ENCODE measurements around the gene VDAC2. TPM values are rescaled to one million over a fixed set of nuclear protein-coding genes. Genes with fewer than 3 reads are reported as not detected.

VDAC2 gene
- total RNA-seq, 4 donors from 2014 or later = 121 to 145 (median 140) TPM

DNA sequence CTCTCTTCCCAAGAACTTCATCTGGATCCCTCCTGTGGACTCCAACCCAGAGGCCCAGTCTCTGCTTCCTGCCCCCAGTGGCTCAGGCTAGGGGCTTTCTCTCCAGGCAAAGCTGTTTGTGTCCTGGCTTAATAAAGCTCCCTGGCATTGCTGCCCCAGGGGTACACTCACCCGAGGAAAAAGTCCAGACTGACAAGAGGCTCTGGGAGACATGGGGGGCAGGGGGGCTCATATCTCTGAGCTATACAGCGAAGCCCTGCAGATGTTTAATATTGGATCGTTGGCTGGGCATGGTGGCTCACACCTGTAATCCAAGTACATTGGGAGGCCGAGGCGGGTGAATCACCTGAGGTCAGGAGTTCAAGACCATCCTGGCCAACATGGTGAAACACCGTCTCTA, 35.9 kb downstream of the VDAC2 start:
- intact Hi-C loops (cut with DNase I; ENCODE audit: low total_unique reads) = no loop called here
- 78 to 85% methylated on average over 6 of the region's 6 CpGs for WGBS, 2 donors
- DNase-seq (ENCODE audit: low spot score in 2 of 2) = peak in 1 of 2 donors; percentile 63
- H3K4me3 ChIP-seq (ENCODE audit: low read depth, poor library complexity, severe bottlenecking) = no peak overlapping the region
- TF ChIP-seq, protein P1, sequence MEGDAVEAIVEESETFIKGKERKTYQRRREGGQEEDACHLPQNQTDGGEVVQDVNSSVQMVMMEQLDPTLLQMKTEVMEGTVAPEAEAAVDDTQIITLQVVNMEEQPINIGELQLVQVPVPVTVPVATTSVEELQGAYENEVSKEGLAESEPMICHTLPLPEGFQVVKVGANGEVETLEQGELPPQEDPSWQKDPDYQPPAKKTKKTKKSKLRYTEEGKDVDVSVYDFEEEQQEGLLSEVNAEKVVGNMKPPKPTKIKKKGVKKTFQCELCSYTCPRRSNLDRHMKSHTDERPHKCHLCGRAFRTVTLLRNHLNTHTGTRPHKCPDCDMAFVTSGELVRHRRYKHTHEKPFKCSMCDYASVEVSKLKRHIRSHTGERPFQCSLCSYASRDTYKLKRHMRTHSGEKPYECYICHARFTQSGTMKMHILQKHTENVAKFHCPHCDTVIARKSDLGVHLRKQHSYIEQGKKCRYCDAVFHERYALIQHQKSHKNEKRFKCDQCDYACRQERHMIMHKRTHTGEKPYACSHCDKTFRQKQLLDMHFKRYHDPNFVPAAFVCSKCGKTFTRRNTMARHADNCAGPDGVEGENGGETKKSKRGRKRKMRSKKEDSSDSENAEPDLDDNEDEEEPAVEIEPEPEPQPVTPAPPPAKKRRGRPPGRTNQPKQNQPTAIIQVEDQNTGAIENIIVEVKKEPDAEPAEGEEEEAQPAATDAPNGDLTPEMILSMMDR (IDR thresholded peaks at IDR 0.05) = no peak
- no peak for TF ChIP-seq POLR2A (IDR thresholded peaks at IDR 0.05)

- no peak for DNase-seq (ENCODE audit: low spot score in 2 of 2)
- no peak overlapping the region for H3K4me3 ChIP-seq (ENCODE audit: low read depth, poor library complexity, severe bottlenecking)
- 45 to 66% methylated on average over 5 of the region's 5 CpGs for WGBS, 2 donors
- no peak for TF ChIP-seq POLR2A (IDR thresholded peaks at IDR 0.05)
- TF ChIP-seq, protein P1 (IDR thresholded peaks at IDR 0.05) = no peak
- intact Hi-C loops (cut with DNase I; ENCODE audit: low total_unique reads) = no loop called here
These were observed 37.2 kb downstream of the VDAC2 start for GRCh38 chr10:75247797-75248196.

DNA sequence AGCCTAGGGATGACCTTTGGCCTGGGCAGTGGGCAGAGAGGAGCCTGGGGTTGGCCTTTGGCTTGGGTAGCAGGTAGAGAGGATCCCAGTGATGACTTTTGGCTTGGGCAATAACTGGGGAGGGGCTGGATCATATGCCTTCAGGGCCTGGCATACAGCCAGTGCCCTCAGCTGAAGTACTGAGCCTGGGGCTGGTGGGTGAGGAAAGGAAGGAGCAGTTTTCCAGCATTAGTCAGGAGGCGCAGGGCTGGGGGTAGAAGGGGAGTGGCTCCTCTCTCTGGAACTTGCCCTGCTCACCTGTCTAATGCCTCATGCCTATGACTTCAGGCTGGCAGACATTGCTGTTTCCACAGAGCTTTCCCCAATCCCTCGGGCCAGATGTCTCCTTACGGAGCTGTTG, 40.3 kb downstream of the VDAC2 start:
- no peak for DNase-seq (ENCODE audit: low spot score in 2 of 2)
- H3K4me3 ChIP-seq (ENCODE audit: low read depth, poor library complexity, severe bottlenecking) = no peak overlapping the region
- intact Hi-C loops (cut with DNase I; ENCODE audit: low total_unique reads) = no loop called here
- no peak for TF ChIP-seq POLR2A (IDR thresholded peaks at IDR 0.05)
- TF ChIP-seq, protein P1 (IDR thresholded peaks at IDR 0.05) = no peak
- 53 to 71% methylated on average over 3 of the region's 3 CpGs for WGBS, 2 donors

DNA sequence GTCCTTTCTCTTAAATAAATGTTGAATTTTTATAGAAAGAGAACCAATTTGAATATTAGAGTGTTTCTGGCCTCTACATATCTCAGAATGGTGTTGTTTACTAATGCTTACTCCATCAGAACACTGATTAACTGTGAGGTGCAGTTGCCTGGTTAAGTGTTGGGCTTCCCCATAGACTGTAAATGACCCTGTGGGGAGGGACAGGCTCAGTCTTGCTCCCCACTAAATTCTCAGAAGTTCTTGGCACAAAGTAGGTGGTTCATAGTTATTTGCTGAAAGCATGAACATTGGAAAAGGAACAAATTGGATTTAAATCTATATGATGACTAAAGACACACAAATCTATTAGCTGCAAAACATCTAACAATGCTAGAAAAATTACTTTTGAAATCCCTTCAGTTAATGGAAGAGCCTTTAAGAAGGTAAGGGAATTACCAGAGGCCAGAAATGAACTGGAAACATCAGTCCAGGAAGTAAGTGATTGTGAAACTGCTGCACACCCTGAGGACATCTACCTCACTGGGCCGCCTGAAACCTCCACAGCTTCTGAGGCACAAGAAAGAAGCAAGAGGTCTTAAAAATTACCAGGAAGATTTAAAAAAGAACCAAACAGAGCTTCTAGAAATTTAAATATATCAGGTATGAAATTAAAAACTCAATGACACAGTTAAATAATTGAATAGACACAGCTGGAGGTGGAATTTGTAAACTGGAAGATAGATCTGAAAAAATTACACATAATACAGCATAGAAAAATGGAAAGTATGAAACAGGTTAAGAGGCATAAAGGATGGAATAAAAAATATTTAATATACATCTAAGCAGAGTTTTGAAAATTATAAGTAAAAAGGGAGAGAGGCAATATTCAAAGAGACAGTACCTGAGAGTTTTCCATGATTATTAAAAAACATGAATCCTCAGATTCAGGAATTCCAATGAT, 43.0 kb downstream of the VDAC2 start:
- 54% methylated on average over 1 of the region's 1 CpG for WGBS, 2 donors
- peak in 1 of 2 donors; percentile 9 for DNase-seq (ENCODE audit: low spot score in 2 of 2)
- no peak for TF ChIP-seq POLR2A (IDR thresholded peaks at IDR 0.05)
- TF ChIP-seq, protein P1 (IDR thresholded peaks at IDR 0.05) = no peak
- H3K4me3 ChIP-seq (ENCODE audit: low read depth, poor library complexity, severe bottlenecking) = no peak overlapping the region
- intact Hi-C loops (cut with DNase I; ENCODE audit: low total_unique reads) = no loop called here

DNA sequence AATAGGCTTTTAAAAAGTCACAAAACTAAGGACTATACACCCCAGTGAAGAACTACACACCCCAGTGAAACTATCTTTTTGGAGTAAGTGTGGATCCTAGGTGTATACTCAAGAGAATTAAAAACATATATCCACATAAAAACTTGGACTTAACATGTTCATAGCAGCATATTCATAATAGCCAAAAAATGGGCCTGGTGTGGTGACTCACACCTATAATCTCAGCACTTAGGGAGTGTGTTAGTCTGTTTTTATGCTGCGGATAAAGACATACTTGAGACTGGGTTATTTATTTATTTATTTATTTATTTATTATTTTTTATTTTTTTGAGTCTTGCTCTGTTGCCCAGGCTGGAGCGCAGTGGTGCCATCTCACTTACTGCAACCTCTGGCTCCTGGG, 44.1 kb downstream of the VDAC2 start:
- DNase-seq (ENCODE audit: low spot score in 2 of 2) = no peak
- intact Hi-C loops (cut with DNase I; ENCODE audit: low total_unique reads) = no loop called here
- H3K4me3 ChIP-seq (ENCODE audit: low read depth, poor library complexity, severe bottlenecking) = no peak overlapping the region
- WGBS, 2 donors = 89 to 94% methylated on average over 2 of the region's 2 CpGs
- no peak for TF ChIP-seq POLR2A (IDR thresholded peaks at IDR 0.05)
- TF ChIP-seq, protein P1 (IDR thresholded peaks at IDR 0.05) = no peak
